ENCODE measurements around the gene MOAP1.

DNA sequence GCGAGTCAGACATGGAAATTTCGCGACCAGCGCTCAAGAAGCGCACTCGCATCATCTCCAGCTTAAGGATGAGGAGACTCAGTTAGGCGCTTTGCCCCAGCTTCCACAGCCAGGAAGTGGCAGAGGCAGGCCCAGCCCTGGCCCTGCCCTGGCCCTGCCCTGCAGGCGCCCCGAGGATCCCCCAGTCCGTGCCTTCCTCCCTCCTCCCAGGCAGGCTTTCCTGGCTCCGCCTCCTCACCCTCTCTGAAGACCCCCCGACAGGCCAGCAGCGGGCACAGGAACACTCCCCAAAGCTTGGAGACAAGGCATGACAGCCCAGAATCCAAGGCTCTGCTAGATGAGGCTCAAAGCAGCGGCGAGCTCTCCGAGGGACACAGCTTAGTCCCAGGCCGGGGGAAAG, 47.5 kb upstream of the MOAP1 start:
- TF ChIP-seq POLR2A (IDR thresholded peaks at IDR 0.05; ENCODE audit: low read length): no peak
- TF ChIP-seq GATA1 (IDR thresholded peaks at IDR 0.05; ENCODE audit: low read depth, low read length): no peak
